ENCODE data around the gene REG1B.

- TF ChIP-seq, protein P1, sequence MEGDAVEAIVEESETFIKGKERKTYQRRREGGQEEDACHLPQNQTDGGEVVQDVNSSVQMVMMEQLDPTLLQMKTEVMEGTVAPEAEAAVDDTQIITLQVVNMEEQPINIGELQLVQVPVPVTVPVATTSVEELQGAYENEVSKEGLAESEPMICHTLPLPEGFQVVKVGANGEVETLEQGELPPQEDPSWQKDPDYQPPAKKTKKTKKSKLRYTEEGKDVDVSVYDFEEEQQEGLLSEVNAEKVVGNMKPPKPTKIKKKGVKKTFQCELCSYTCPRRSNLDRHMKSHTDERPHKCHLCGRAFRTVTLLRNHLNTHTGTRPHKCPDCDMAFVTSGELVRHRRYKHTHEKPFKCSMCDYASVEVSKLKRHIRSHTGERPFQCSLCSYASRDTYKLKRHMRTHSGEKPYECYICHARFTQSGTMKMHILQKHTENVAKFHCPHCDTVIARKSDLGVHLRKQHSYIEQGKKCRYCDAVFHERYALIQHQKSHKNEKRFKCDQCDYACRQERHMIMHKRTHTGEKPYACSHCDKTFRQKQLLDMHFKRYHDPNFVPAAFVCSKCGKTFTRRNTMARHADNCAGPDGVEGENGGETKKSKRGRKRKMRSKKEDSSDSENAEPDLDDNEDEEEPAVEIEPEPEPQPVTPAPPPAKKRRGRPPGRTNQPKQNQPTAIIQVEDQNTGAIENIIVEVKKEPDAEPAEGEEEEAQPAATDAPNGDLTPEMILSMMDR (conservative IDR thresholded peaks at IDR 0.05; ENCODE audit: low read length) = no peak
- TF ChIP-seq EZH2phosphoT487 (IDR thresholded peaks at IDR 0.05; ENCODE audit: borderline replicate concordance, low read depth, low read length) = no peak
Observed at GRCh38 chr2:79103214-79103613, 15.4 kb upstream of the REG1B start.
